Right atrium auricular region (tissue), 2 donors: ENCODE results near the gene POLD2. TPM values are rescaled to one million over a fixed set of nuclear protein-coding genes. Genes with fewer than 3 reads are reported as not detected.

Source experiments
- DNase-seq: peaks from one replicate; pipeline ENCODE4 v3.0.0-alpha.2; 2019; ENCODE audit warnings: low spot score
- H3K27ac ChIP-seq, 2 donors: fragments of 200-600 bp; sonication (generic); 1 replicate in 1 of 2; 2 replicates in 1 of 2; pipeline ENCODE4 v1.5.1; 2016 to 2019
- H3K27me3 ChIP-seq, 2 donors: fragments of 200-600 bp; sonication (generic); one replicate each; pipeline versions ENCODE4 v1.5.1 to v1.6.0; 2017 to 2019
- H3K36me3 ChIP-seq: fragments of 200-600 bp; sonication (generic); one replicate; pipeline ENCODE4 v1.5.1; 2016
- H3K4me1 ChIP-seq, 2 donors: fragments of 200-600 bp; sonication (generic); one replicate each; pipeline versions ENCODE4 v1.5.1 to v1.6.0; 2017 to 2019
- H3K4me3 ChIP-seq, 2 donors: fragments of 200-600 bp; sonication (generic); 1 replicate in 1 of 2; 2 replicates in 1 of 2; pipeline ENCODE4 v1.5.1; 2017 to 2019; ENCODE audit warnings: mild to moderate bottlenecking in 1 of 2, moderate library complexity in 1 of 2
- H3K9me3 ChIP-seq, 2 donors: fragments of 200-600 bp; sonication (generic); one replicate each; pipeline ENCODE4 v1.5.1; 2019
- CTCF ChIP-seq, 2 donors: fragments of 200-600 bp; sonication (generic); IDR thresholded peaks; one replicate each; pipeline ENCODE4 v1.5.1; 2019; ENCODE audit warnings: antibody characterized with exemption in 2 of 2
- total RNA-seq, 2 donors: library from RNA; depleted of rRNA; stranded (reverse); fragments of >200 nt; gene quantifications; one replicate each; pipeline ENCODE4 v1.1.0, GENCODE V29; 2016

POLD2 gene
- total RNA-seq, 2 donors from 2014 or later, result 71.4 to 76.5 TPM

GRCh38 chr7:44134943-44135628, 11.7 kb upstream of the POLD2 start:
- no peak for DNase-seq
- H3K36me3 ChIP-seq, result peaks cover 11% of the 10 kb centered on the region
- H3K27me3 ChIP-seq, result no peaks in the 10 kb centered on the region
- no peaks in the 10 kb centered on the region for H3K9me3 ChIP-seq
- H3K4me1 ChIP-seq, result peaks cover 0 to 41% of the 10 kb centered on the region in 2 donors
- peak overlapping the region; percentile 84 to 92 for H3K27ac ChIP-seq
- H3K4me3 ChIP-seq, result no peak overlapping the region
- TF ChIP-seq CTCF (IDR thresholded peaks at IDR 0.05), result no peak

- Histone ChIP-seq H3K4me1 (peaks cover 0 to 56% of the 10 kb centered on the region in 2 donors), H3K27ac (peak overlapping the region; percentile 83 to 92), H3K9me3 (no peaks in the 10 kb centered on the region), H3K4me3 (no peak overlapping the region), H3K36me3 (no peaks in the 10 kb centered on the region), H3K27me3 (no peaks in the 10 kb centered on the region)
- DNase-seq, result no peak
- TF ChIP-seq CTCF (IDR thresholded peaks at IDR 0.05), result no peak
Measured at GRCh38 chr7:44133295-44133694, 9.9 kb upstream of the POLD2 start.

- H3K4me1 ChIP-seq, result peaks cover 0 to 61% of the 10 kb centered on the region in 2 donors
- peak overlapping the region; percentile 83 to 92 for H3K27ac ChIP-seq
- no peak for DNase-seq
- peaks cover 0 to 5% of the 10 kb centered on the region in 2 donors for H3K9me3 ChIP-seq
- H3K27me3 ChIP-seq, result no peaks in the 10 kb centered on the region
- H3K36me3 ChIP-seq, result no peaks in the 10 kb centered on the region
- H3K4me3 ChIP-seq, result no peak overlapping the region
- TF ChIP-seq CTCF (IDR thresholded peaks at IDR 0.05), result no peak
Measured at GRCh38 chr7:44132039-44132438, 8.7 kb upstream of the POLD2 start.

- H3K36me3 ChIP-seq, result no peaks in the 10 kb centered on the region
- H3K27me3 ChIP-seq, result no peaks in the 10 kb centered on the region
- peak in 1 of 2 donors; percentile 58 for TF ChIP-seq CTCF (IDR thresholded peaks at IDR 0.05)
- peak overlapping the region; percentile 83 to 92 for H3K27ac ChIP-seq
- no peak for DNase-seq
- H3K4me3 ChIP-seq, result no peak overlapping the region
- H3K4me1 ChIP-seq, result peaks cover 0 to 61% of the 10 kb centered on the region in 2 donors
- H3K9me3 ChIP-seq, result peaks cover 0 to 8% of the 10 kb centered on the region in 2 donors
Measured at GRCh38 chr7:44131173-44132029, 8.1 kb upstream of the POLD2 start.

- peaks cover 0 to 8% of the 10 kb centered on the region in 2 donors for H3K9me3 ChIP-seq
- no peak for TF ChIP-seq CTCF (IDR thresholded peaks at IDR 0.05)
- H3K4me1 ChIP-seq, result peaks cover 0 to 50% of the 10 kb centered on the region in 2 donors
- no peak for DNase-seq
- peak overlapping the region; percentile 83 to 92 for H3K27ac ChIP-seq
- no peaks in the 10 kb centered on the region for H3K36me3 ChIP-seq
- no peaks in the 10 kb centered on the region for H3K27me3 ChIP-seq
- H3K4me3 ChIP-seq, result no peak overlapping the region
Measured at GRCh38 chr7:44128721-44129582, 5.6 kb upstream of the POLD2 start.
